ENCODE measurements around the gene TSHZ3. TPM values are rescaled to one million over a fixed set of nuclear protein-coding genes. Genes with fewer than 3 reads are reported as not detected.

The TSHZ3 gene
- total and polyA plus RNA-seq, 9 donors, result 8.0 to 19.8 (median 16.2) TPM

- 0% methylated on average over 1 of the region's 5 CpGs for WGBS (ENCODE audit: insufficient coverage)
- H3K4me1 ChIP-seq (ENCODE audit: control insufficient read depth, insufficient read depth, low read length), result peaks cover 34% of the 10 kb centered on the region
Measured at GRCh38 chr19:31339411-31339810, 9.8 kb downstream of the TSHZ3 start.

GRCh38 chr19:31338069-31338776 is 11.0 kb downstream of the TSHZ3 start:
- Histone ChIP-seq H3K9me3 (replicated peaks; ENCODE audit: control insufficient read depth, low read depth, low read length) (no peaks in the 10 kb centered on the region), H3K4me3 (ENCODE audit: low read length) (no peak overlapping the region), H3K36me3 (ENCODE audit: control insufficient read depth, insufficient read depth, low read length) (peaks cover 13% of the 10 kb centered on the region), H3K27ac (ENCODE audit: low read length) (peak overlapping the region; percentile 80), H3K27me3 (ENCODE audit: control insufficient read depth, insufficient read depth, low read length) (no peaks in the 10 kb centered on the region), H3K4me1 (ENCODE audit: control insufficient read depth, insufficient read depth, low read length) (peaks cover 30% of the 10 kb centered on the region)
- WGBS (ENCODE audit: insufficient coverage), result 4% methylated on average over 3 of the region's 10 CpGs
- peak; percentile 88 for DNase-seq

More at GRCh38 chr19:31339411-31339810, 9.8 kb downstream of the TSHZ3 start:
- H3K27ac ChIP-seq (ENCODE audit: low read length), result peak overlapping the region; percentile 80
- H3K27me3 ChIP-seq (ENCODE audit: control insufficient read depth, insufficient read depth, low read length), result no peaks in the 10 kb centered on the region
- H3K36me3 ChIP-seq (ENCODE audit: control insufficient read depth, insufficient read depth, low read length), result peaks cover 13% of the 10 kb centered on the region
- H3K9me3 ChIP-seq (replicated peaks; ENCODE audit: control insufficient read depth, low read depth, low read length), result no peaks in the 10 kb centered on the region
- no peak overlapping the region for H3K4me3 ChIP-seq (ENCODE audit: low read length)
- DNase-seq, result no peak

GRCh38 chr19:31337008-31337914 is 12.0 kb downstream of the TSHZ3 start:
- DNase-seq, result no peak
- Histone ChIP-seq H3K36me3 (ENCODE audit: control insufficient read depth, insufficient read depth, low read length) (peaks cover 13% of the 10 kb centered on the region), H3K27me3 (ENCODE audit: control insufficient read depth, insufficient read depth, low read length) (no peaks in the 10 kb centered on the region), H3K4me3 (ENCODE audit: low read length) (no peak overlapping the region), H3K4me1 (ENCODE audit: control insufficient read depth, insufficient read depth, low read length) (peaks cover 32% of the 10 kb centered on the region), H3K27ac (ENCODE audit: low read length) (peak overlapping the region; percentile 31), H3K9me3 (replicated peaks; ENCODE audit: control insufficient read depth, low read depth, low read length) (no peaks in the 10 kb centered on the region)
- WGBS (ENCODE audit: insufficient coverage), result 64% methylated on average over 4 of the region's 7 CpGs

- H3K9me3 ChIP-seq (replicated peaks; ENCODE audit: control insufficient read depth, low read depth, low read length), result no peaks in the 10 kb centered on the region
- no peak overlapping the region for H3K27ac ChIP-seq (ENCODE audit: low read length)
- DNase-seq, result no peak
- H3K4me1 ChIP-seq (ENCODE audit: control insufficient read depth, insufficient read depth, low read length), result peaks cover 35% of the 10 kb centered on the region
- WGBS (ENCODE audit: insufficient coverage), result 82% methylated on average over 4 of the region's 6 CpGs
- no peak overlapping the region for H3K4me3 ChIP-seq (ENCODE audit: low read length)
- peaks cover 10% of the 10 kb centered on the region for H3K36me3 ChIP-seq (ENCODE audit: control insufficient read depth, insufficient read depth, low read length)
- no peaks in the 10 kb centered on the region for H3K27me3 ChIP-seq (ENCODE audit: control insufficient read depth, insufficient read depth, low read length)
Measured at GRCh38 chr19:31335716-31336115, 13.5 kb downstream of the TSHZ3 start.

GRCh38 chr19:31334849-31335624 is 14.2 kb downstream of the TSHZ3 start:
- Histone ChIP-seq H3K4me1 (ENCODE audit: control insufficient read depth, insufficient read depth, low read length) (peaks cover 38% of the 10 kb centered on the region), H3K36me3 (ENCODE audit: control insufficient read depth, insufficient read depth, low read length) (peaks cover 12% of the 10 kb centered on the region), H3K27ac (ENCODE audit: low read length) (no peak overlapping the region), H3K9me3 (replicated peaks; ENCODE audit: control insufficient read depth, low read depth, low read length) (no peaks in the 10 kb centered on the region), H3K27me3 (ENCODE audit: control insufficient read depth, insufficient read depth, low read length) (no peaks in the 10 kb centered on the region), H3K4me3 (ENCODE audit: low read length) (no peak overlapping the region)
- 94% methylated on average over 6 of the region's 12 CpGs for WGBS (ENCODE audit: insufficient coverage)
- DNase-seq, result no peak

GRCh38 chr19:31334101-31334848 is 15.0 kb downstream of the TSHZ3 start:
- H3K27me3 ChIP-seq (ENCODE audit: control insufficient read depth, insufficient read depth, low read length), result no peaks in the 10 kb centered on the region
- H3K27ac ChIP-seq (ENCODE audit: low read length), result no peak overlapping the region
- no peaks in the 10 kb centered on the region for H3K9me3 ChIP-seq (replicated peaks; ENCODE audit: control insufficient read depth, low read depth, low read length)
- peaks cover 12% of the 10 kb centered on the region for H3K36me3 ChIP-seq (ENCODE audit: control insufficient read depth, insufficient read depth, low read length)
- H3K4me1 ChIP-seq (ENCODE audit: control insufficient read depth, insufficient read depth, low read length), result peaks cover 32% of the 10 kb centered on the region
- WGBS (ENCODE audit: insufficient coverage), result 83% methylated on average over 1 of the region's 7 CpGs
- no peak overlapping the region for H3K4me3 ChIP-seq (ENCODE audit: low read length)
- no peak for DNase-seq

GRCh38 chr19:31332096-31332495 is 17.1 kb downstream of the TSHZ3 start:
- Histone ChIP-seq H3K36me3 (ENCODE audit: control insufficient read depth, insufficient read depth, low read length) (peaks cover 12% of the 10 kb centered on the region), H3K9me3 (replicated peaks; ENCODE audit: control insufficient read depth, low read depth, low read length) (no peaks in the 10 kb centered on the region), H3K4me1 (ENCODE audit: control insufficient read depth, insufficient read depth, low read length) (peaks cover 22% of the 10 kb centered on the region), H3K4me3 (ENCODE audit: low read length) (no peak overlapping the region), H3K27me3 (ENCODE audit: control insufficient read depth, insufficient read depth, low read length) (no peaks in the 10 kb centered on the region), H3K27ac (ENCODE audit: low read length) (no peak overlapping the region)
- WGBS (ENCODE audit: insufficient coverage), result 72% methylated on average over 3 of the region's 8 CpGs
- no peak for DNase-seq

- WGBS (ENCODE audit: insufficient coverage), result 71% methylated on average over 6 of the region's 11 CpGs
- no peak for DNase-seq
- H3K4me1 ChIP-seq (ENCODE audit: control insufficient read depth, insufficient read depth, low read length), result peaks cover 25% of the 10 kb centered on the region
- H3K4me3 ChIP-seq (ENCODE audit: low read length), result no peak overlapping the region
- H3K36me3 ChIP-seq (ENCODE audit: control insufficient read depth, insufficient read depth, low read length), result peaks cover 11% of the 10 kb centered on the region
- H3K27me3 ChIP-seq (ENCODE audit: control insufficient read depth, insufficient read depth, low read length), result no peaks in the 10 kb centered on the region
- no peak overlapping the region for H3K27ac ChIP-seq (ENCODE audit: low read length)
- H3K9me3 ChIP-seq (replicated peaks; ENCODE audit: control insufficient read depth, low read depth, low read length), result no peaks in the 10 kb centered on the region
Measured at GRCh38 chr19:31331536-31331935, 17.7 kb downstream of the TSHZ3 start.

- Histone ChIP-seq H3K27me3 (ENCODE audit: control insufficient read depth, insufficient read depth, low read length) (no peaks in the 10 kb centered on the region), H3K4me1 (ENCODE audit: control insufficient read depth, insufficient read depth, low read length) (peaks cover 25% of the 10 kb centered on the region), H3K36me3 (ENCODE audit: control insufficient read depth, insufficient read depth, low read length) (peaks cover 6% of the 10 kb centered on the region), H3K27ac (ENCODE audit: low read length) (no peak overlapping the region), H3K9me3 (replicated peaks; ENCODE audit: control insufficient read depth, low read depth, low read length) (no peaks in the 10 kb centered on the region), H3K4me3 (ENCODE audit: low read length) (no peak overlapping the region)
- 74% methylated on average over 6 of the region's 12 CpGs for WGBS (ENCODE audit: insufficient coverage)
- no peak for DNase-seq
Measured at GRCh38 chr19:31330761-31331160, 18.5 kb downstream of the TSHZ3 start.
